Smooth muscle cell of trachea (primary cell): ENCODE data around the gene POMP. TPM values are rescaled to one million over a fixed set of nuclear protein-coding genes. Genes with fewer than 3 reads are reported as not detected.

Experiments used
- total RNA-seq: library from RNA; depleted of rRNA; stranded (reverse); fragments of >200 nt; gene quantifications from 2 replicates; pipeline ENCODE4 v1.2.1, GENCODE V29; 2014

POMP gene, protein sequence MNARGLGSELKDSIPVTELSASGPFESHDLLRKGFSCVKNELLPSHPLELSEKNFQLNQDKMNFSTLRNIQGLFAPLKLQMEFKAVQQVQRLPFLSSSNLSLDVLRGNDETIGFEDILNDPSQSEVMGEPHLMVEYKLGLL
- total RNA-seq, result 61.7 and 162 TPM in 2 replicates

DNA sequence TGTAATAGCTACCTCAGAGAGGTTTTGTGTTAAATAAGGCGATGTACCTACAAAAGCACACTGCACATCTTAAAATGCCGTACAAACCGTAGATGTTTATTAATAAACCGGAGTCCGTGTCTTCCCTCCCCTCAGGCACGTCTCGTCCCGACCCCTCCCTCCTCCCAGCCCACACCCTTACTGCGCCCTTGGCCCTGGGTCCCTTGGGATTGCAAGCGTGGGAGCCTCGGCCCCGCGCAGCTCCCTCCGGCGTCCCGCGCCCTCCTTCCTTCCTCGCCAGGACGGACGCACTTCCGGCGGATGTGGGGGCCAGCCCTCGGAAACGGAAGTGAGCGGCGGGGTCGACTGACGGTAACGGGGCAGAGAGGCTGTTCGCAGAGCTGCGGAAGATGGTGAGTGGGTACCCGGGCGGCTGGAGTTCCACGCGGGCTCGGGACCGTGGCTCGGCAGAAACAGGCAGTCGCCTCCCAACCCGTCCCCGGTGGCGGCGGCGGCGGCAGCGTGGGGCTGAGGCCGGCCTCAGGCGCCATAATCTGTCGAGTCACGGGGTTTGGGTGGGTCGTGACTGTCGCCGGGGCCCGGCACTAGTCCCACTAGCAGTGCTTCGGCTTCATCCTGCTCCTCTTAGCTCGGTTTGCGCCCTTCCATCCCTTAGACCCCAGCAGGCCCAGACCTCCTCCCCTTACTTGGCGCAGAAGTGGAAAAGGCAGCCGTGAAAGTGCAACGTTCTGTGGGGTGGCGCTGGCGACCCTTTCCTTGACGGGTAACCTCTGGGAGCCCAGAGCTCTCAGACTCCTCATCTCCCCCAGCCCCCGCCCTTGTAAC, at the start of gene POMP:
POMP (plus strand) TSS at position 335 of the 825 bp plus-strand sequence; CDS start at position 390, 55 bp downstream.

DNA sequence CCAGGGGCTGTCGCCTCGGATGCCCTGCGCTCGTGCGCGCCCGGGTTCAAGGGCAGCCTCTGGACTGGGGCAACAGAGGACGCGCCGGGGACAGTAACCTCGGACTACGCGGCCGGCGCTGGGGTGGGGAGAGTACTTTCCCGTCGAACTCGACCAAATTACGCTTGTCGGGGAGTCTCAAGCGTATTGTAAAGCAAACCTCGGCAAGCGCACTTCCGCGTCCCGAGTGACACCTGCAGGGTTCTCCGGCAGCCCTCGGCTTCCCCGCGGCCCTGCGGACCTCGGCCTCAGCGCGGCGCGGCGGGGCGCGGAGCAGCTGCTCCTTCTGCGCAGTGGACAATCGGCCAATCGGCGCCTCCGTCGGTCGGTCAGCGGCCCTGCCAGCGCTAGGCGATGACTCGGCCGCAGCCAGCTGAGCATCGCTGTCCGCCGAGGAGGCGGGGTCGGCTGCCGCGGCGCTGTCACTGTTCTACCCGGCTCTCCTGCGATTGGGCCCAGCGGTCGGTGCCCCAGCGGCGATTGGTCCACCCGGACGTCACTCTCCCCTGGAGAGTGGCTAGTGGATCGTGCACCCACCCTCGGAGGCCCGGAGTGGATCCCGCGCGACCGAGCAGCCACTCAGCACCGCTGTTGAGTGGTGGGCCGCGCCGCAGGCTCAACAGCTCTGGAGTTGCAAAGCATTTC, 59.8 kb downstream of the POMP start, which contains the start of gene SLC46A3:
SLC46A3 (minus strand) TSS at position 428 of the 684 bp plus-strand sequence. CDS start 972 bp downstream, outside the sequence.

Other genes starting within 250 kb of the POMP start
- gene FLT1, start 164.0 kb upstream of the POMP start, total RNA-seq, result 1.3 and 1.7 TPM in 2 replicates
- 2.3 and 5.1 TPM in 2 replicates for gene SLC46A3, start 59.8 kb downstream of the POMP start, total RNA-seq
- under 0.01 TPM in 1 of 2 replicates, not detected in the other for gene MTUS2, start 161.2 kb downstream of the POMP start, total RNA-seq